HTERT RPE-1 (cell line): ENCODE results near the gene TEX14.

Source experiments
- in situ Hi-C: fragments of 300-500 bp; cut with MboI; formaldehyde crosslinking; loops from 4 replicates; pipeline ENCODE4 v1.14.3; 2020; ENCODE audit warnings: low sequenced_read_pairs

TEX14 gene, protein sequence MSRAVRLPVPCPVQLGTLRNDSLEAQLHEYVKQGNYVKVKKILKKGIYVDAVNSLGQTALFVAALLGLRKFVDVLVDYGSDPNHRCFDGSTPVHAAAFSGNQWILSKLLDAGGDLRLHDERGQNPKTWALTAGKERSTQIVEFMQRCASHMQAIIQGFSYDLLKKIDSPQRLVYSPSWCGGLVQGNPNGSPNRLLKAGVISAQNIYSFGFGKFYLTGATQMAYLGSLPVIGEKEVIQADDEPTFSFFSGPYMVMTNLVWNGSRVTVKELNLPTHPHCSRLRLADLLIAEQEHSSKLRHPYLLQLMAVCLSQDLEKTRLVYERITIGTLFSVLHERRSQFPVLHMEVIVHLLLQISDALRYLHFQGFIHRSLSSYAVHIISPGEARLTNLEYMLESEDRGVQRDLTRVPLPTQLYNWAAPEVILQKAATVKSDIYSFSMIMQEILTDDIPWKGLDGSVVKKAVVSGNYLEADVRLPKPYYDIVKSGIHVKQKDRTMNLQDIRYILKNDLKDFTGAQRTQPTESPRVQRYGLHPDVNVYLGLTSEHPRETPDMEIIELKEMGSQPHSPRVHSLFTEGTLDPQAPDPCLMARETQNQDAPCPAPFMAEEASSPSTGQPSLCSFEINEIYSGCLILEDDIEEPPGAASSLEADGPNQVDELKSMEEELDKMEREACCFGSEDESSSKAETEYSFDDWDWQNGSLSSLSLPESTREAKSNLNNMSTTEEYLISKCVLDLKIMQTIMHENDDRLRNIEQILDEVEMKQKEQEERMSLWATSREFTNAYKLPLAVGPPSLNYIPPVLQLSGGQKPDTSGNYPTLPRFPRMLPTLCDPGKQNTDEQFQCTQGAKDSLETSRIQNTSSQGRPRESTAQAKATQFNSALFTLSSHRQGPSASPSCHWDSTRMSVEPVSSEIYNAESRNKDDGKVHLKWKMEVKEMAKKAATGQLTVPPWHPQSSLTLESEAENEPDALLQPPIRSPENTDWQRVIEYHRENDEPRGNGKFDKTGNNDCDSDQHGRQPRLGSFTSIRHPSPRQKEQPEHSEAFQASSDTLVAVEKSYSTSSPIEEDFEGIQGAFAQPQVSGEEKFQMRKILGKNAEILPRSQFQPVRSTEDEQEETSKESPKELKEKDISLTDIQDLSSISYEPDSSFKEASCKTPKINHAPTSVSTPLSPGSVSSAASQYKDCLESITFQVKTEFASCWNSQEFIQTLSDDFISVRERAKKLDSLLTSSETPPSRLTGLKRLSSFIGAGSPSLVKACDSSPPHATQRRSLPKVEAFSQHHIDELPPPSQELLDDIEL (N-terminal part only)

DNA sequence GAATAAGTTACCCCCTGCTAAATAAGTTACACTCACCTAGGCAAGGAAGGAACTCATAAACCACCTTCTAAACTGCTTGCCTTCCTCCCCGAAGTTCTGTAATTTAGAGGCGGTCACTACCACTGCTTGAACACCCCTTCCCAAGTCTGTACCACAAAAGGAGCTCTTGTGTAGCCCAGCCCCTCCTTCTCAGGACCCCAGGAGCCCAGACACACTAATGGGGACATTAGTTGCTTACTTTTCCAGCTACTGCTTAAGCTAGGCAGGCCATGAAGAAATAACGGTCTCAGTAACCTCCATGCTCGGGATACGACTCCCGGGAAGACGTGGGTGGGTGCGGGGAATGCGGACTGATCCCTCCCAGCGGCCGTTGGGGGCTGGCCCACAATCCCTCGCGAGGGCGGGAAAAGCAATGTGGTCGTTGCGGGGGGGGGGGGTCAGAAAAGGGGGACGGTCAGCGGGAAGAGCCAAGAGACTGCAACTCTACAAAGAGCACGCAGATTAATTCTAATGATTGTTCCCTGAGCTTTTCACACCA, at the start of gene TEX14:
Gene TEX14 (minus strand): TSS at position 345 of the 538 bp plus-strand sequence. CDS start 40,044 bp downstream, outside the sequence.
- in situ Hi-C loops, result no loop called here

DNA sequence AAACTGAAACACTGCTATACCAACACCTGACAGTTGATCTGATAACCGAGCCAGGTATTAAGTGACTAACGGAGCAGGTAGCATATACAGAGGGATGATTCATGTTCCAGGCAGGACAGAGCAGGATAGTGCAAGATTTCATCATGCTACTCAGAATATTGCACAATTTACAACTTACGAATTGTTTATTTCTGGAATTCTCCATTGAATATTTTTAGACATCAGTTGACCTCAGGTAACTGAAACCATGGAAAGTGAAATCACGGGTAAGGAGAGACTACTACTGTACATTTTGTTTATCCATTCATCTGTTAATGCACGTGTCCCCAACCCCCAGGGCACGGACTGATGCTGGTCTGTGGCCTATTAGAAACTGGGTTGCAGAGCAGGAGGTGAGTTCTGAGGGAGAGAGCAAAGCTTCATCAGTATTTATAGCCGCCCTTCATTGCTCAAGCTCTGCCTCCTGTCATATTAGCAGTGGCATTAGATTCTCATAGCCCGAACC, 49.3 kb upstream of the TEX14 start:
- in situ Hi-C loops, result no loop called here

DNA sequence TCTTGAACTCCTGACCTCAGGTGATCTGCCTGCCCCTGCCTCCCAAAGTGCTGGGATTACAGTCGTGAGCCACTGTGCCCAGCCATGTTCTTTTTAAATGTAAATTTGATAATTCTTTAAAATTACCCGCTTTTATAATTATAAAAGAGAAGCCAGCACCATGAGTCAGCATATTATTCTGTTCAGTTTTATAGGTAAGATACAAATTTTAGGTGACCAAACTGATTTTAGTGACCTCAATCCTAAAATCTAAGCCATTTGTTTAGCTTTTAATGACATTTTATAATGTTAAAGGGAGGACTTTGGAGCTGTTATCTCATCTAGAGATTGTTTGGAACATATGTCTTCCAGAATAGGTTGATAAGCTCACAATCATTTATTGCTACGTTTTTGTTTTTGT, 43.0 kb upstream of the TEX14 start:
- in situ Hi-C loops, result no loop called here

DNA sequence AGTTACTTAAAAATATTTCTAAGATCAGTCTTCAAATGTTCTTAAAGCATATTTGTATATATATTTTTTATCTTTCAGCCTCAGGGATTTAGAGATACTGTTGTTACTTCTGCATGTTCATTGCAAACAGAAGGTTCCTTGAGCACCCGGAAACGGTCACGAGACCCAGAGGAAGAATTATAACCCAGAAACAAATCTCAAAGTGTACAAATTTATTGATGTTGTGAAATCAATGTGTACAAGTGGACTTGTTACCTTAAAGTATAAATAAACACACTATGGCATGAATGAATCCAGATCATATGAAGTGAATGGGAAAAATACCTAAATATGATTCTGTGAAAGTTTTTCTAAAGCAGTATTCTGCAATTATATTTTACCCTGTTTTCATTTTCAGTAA, 42.2 kb upstream of the TEX14 start:
- in situ Hi-C loops, result no loop called here

DNA sequence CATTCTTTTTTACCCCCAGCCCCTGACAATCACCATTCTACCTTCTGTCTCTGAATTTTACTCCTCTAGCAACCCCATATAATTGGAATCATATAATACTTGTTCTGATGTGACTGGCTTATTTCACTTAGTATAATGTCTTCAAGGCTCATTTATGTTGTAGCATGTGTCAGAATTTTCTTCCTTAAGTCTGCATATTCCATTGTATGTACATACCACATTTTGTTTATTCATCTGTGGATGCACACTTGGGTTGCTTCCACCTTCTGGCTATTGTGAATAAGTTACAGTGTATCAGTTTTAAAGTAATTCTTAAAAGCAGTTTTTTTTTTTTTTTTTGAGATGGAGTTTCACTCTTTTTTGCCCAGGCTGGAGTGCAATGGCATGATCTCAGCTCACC, 39.1 kb upstream of the TEX14 start:
- in situ Hi-C loops, result no loop called here

DNA sequence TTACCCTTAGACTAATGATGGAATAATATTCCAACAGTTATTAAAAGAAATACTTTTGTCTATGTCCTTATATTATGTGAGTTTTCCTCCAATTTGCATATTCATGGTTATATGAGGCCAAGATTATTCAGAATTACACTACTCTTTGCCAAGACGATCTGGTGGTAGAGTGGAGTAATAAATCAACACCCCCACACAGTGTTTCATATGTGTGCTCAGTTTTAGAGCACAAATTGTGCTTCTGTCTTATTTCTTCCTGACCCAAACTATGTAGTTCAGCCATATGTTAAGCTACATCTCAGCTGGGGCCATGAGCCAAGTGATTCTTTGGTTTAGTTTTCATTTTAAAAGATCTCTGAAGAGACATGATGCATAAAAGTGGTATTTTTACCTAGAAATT, 37.0 kb upstream of the TEX14 start:
- in situ Hi-C loops, result no loop called here

DNA sequence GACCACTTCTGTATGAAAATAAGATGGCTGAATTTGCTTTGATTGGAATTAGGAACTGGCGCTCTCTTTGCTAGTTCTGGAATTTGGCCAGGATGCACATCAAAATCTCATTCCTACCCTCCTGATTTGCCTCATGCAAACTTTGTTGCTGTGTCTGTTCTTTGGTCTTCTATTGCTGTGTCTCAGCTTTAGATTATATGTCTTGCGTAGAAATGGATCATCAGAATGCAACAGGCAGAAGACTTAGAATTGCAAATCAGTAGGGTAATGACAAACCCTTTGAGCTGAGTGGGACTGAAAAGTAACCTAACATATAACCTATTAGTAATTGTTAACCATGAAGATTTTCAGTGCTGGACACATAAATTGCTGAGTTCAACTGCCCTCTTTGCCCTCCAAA, 30.9 kb upstream of the TEX14 start:
- in situ Hi-C loops, result no loop called here

DNA sequence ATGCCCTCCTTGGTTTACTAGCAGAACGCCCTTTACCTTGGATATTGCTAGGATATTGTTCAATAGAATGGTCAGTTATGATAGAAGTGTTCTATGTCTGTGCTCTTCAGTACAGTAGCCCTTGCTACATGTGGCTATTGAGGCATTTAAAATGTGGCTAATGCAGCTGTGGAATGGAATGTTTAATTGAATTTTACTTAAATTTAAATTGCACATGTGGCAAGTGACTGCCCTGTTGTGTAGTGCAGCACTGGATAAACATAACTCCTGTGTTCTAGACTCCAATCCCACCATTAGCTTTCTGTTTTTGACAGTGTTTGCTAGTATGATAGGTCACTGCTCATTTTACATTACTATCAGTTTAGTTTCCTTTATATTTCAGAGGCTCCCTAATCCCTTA, 30.4 kb upstream of the TEX14 start:
- in situ Hi-C loops, result no loop called here

DNA sequence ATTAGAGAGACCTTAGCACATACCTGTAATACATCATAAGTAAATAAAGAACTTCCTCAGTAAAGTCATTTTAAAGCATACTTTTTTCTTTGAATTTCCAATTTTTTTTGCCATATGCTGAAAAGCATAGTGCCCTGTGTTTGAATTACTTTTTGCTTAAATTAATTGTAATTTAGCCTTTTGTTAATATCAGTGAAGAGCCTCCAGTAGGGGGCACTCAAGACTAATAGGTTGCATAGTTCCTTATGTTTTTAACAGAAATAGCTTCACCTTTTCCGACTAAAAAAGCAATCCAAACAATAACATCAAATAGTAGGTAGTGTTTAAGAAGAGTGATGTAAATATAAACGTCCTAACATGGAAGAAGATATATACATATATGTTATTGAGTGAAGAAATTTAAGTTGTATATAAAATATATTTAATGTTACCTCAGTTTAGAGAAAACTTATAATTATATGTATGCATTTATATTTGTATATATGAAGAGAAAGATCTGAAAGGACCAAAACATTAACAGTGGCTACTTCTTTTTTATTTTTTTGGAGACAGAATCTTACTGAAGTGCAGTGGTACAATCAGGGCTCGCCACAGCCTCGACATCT, 19.2 kb upstream of the TEX14 start:
- in situ Hi-C loops, result no loop called here

DNA sequence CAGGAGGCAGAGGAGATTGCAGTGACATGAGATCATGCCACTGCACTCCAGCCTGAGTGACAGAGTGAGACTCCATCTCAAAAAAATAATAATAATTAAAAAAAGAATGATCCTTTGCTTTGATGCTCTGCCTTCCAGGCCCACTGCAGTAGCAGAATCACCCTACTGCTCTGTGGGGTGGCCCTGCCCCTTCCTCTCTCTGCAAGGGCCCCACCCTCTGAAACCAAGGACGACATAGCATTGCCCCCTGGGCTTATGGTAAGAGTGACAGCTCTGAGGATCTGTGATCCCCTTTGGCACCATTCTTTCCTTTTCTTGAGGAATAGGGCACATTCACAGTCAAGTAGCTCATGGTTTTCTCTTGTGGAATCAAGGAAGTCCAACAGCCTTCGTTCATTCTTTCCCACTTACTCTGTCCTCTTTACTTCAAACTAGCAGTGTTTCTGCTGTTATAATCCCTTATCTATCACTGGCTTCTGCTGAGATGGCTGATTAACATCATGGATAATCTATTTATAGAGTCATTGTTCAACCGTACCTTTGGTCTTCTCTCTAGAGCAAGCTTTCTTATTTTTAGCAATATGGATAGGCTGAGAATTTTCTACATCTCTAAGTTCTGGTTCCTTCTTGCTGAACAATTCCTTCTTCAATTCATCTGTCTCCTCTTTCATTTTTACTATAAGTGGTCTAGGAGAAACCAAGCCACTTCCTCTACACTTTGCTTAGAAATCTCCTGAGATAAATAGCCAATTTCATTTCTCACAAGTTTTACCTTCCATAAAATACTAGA, 14.7 kb upstream of the TEX14 start:
- in situ Hi-C loops, result no loop called here

DNA sequence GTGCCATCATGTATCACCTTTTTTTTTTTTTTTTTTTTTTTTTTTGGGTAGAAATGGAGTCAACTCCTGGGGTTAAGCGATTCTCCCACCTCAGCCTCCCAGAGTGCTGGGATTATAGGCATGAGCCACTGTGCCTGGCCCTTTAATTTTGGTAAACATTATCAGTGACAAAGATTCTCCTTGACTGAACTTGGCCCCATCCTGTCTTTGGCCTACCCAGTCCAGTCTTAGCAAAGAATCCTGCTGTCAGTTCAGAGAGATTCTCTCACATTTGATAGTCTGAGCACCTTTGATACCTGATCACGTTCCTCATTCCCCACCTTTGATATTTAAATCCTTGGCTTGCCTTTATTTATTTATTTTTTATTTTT, 12.1 kb upstream of the TEX14 start:
- in situ Hi-C loops, result no loop called here

DNA sequence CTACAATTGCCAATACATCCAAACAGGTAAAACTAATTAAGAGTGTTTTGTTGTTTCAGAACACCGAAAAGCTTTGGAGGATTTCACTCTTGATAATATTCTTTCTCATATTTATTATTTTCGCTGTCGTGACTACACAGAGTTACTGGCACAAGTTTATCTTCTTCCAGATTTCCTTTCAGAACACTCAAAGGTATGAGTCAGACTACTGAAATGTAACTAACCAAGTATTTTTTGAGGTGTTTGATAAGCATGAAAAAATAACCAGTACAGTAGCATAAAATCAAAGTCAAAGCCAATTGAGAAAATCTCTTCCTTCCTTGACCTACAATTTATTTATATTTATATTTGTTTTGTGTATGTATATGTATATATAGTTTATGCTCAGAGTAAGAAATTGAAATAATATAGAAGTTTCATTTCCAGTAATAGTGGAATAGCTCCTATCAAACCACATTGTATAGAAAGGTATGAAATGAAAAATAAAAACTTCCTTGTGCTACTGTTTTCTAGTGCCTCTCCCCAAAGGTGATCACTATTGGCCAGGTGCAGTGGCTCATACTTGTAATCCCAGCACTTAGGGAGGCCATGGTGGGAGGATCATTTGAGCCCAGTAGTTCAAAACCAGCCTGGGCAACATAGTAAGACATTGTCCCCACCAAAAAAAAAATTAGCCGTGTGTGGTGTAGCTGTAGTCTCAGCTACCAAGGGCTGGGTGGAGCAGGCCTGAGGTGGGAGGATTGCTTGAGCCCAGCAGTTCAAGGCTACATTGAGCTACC, 11.5 kb upstream of the TEX14 start:
- in situ Hi-C loops, result no loop called here

DNA sequence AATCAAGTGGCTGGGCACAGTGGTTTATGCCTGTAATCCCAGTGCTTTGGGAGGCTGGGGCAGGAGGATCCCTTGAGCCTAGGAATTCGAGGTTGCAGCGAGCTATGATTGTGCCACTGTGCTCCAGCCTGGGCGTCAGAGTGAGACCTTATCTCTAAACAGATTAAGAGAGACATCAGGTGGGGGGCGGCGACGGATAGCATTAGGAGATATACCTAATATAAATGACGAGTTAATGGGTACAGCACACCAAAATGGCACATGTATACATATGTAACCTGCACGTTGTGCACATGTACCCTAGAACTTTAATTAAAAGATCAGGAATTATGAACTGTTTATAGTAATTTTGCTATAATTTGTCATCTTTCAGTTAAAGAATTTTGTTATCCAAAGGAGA, 10.9 kb upstream of the TEX14 start:
- in situ Hi-C loops, result no loop called here

DNA sequence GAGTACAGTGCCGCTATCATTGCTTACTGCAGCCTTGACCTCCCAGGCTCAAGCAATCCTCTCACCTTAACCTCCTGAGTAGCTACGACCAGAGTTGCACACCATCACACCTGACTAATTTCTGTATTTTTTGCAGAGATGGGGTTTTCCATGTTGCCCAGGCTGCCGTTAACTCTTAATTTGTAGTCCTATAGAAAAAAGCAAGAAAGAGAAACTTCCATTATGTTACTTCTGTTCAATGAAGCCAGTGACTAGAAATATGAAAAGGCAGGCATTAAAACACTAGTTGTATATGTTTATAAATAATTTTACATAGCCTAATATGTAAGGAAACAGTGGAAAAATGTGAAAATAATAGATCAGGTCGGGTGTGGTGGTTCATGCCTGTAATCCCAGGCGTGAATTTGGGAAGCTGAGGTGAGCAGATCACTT, 10.2 kb upstream of the TEX14 start:
- in situ Hi-C loops, result no loop called here

DNA sequence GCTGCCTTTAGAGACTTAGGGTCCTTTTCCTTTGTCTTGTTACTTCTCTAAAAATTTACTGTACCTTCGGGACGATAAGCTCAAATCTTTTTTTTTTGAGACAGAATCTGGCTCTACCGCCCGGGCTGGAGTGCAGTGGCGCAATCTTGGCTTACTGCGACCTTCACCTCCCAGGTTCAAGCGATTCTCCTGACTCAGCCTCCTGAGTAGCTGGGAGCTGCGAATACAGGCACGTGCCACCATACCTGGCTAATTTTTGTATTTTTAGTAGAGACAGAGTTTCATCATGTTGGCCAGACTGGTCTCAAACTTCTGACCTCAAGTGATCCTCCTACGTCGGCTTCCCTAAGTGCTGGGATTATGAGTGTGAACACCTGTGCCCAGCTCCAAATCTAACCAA, 7.9 kb upstream of the TEX14 start:
- in situ Hi-C loops, result no loop called here

DNA sequence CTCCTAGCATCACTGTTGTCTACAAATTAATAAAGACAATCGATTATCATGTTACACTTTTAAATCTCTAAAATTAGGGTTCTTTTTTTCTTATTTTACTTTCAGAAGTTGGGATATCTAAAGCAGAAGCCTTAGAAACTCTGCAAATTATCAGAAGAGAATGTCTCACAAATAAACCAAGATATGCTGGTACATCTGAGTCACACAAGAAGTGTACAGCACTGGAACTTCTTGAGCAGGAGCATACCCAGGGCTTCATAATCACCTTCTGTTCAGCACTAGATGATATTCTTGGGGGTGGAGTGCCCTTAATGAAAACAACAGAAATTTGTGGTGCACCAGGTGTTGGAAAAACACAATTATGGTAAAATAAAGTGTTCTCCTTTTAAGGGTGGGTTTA, 3.0 kb upstream of the TEX14 start:
- in situ Hi-C loops, result no loop called here

DNA sequence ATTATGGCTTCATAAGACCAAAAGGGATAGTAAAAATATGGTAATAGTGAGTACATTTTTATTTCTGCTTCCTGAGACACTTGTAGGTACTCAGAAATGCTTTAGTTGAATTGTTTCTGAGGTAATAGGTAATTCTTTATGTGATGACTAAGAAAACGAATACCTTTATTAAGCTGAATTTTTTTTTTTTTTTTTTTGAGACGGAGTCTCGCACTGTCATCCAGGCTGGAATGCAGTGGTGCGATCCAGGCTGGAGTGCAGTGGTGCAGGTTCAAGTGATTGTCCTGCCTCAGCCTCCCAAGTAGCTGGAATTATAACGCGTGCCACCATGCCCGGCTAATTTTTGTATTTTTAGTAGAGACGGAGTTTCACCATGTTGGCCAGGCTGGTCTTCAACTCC, 2.5 kb upstream of the TEX14 start:
- in situ Hi-C loops, result no loop called here

DNA sequence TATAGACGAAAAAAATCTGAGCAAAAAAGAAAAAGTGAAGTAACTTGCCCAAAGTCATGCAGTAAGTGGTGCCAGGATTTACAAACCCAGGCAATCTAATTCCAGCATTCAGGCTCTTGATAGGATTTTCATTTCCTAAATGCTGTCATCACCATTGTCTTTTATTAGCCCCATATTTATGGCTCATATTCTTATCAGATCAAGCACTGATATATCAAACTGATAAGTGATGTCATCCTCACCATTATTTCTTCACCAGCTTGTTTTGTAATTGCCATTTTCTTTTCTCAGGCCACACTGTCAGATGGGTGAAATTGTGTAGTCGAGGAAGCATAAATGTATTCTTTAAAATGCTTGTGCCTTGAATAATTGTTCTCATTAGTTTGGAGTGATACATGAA, 1.9 kb upstream of the TEX14 start:
- in situ Hi-C loops, result no loop called here

DNA sequence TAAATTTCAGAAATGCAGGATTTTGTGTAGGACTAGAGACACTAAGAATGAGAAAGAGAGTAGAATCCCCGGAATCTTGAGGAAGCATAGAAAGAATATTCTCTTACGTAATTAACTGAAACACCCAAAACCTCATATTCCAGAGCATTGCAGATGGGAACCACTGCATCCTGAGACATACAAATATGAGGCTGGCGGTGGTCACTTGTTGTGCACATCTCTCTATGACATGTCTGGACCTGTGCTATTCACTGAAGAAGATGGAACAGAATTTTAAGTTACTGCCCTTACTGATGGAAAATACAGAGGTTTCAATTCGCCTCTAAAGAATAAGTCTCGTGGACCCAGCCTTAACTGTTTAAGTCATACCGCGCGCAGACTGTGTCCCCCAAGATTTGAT, 1.4 kb upstream of the TEX14 start:
- in situ Hi-C loops, result no loop called here
